NCI-H748 (cell line): ENCODE results near the gene KCTD4.
"Not testable (repeated sequence)": the region's sequence is repeated elsewhere in the genome, so short reads cannot be mapped to it uniquely, and the experiment has no call there.

Experiments used
- DNase-seq: peaks from one replicate; lab custom pipeline; 2025; ENCODE audit not compliant: unreplicated experiment; lab: John Stamatoyannopoulos, UW

Gene KCTD4

DNA sequence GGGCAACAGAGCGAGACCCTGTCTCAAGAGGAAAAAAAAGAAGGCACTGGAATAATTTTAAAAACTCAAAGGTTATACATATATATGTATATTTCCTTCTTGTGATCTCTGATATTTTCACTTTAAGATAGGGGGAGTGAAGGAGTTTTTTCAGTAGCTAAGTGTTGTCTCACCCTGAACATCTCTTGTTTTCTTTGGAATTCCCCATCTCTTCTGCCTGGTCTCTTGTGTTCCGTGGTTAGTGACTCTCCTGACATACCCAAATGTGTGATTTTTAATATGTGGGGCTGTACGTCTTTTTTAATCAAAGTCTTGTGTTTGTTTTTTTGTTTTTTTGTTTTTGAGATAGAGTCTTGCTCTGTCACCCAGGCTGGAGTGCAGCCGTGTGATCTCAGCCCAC lies 15.3 kb upstream of the KCTD4 start:
- DNase-seq = no peak

DNA sequence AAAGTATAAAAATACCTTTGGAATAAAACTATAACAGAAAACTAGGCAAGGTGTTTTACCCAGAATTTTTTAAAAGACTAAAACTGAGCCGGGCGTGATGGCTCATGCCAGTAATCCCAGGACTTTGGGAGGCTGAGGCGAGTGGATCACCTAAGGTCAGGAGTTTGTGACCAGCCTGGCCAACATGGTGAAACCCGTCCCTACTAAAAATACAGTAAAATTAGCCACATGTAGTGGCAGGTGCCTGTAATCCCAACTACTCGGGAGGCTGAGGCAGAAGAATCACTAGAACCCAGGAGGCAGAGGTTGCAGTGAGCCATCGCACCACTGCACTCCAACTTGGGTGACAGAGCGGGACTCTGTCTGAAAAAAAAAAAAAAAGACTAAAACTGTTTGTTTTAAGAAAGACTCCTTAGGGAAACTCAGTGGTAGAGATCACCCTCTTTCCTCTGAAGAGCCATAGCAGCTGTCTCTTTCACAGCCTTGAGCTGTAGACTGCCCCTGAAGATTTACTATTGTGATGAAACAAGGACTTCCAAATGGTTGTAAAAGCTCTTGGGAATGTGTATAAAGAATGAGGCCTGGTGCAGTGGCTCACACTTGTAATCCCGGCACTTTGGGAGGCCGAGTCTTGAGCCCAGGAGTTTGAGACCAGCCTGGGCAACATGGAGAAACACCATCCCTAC lies 14.7 kb upstream of the KCTD4 start:
- DNase-seq = no peak

DNA sequence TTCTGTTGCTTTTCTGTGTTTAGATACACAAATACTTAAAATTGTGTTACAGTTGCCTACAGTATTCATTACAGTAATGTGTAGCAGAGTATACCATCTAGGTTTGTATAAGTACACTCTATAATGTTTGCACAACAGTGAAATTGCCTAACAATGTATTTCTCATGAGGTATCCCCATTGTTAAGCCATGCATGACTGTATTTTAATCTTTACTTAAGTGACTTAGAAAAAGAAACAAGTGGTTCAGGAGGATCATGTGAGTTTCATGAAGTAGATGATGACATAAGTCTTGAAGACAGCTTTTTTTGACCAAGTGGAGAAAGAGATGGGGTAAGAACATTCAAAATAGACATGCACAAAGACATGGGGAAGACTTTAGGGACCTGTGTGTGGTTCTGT lies 8.4 kb upstream of the KCTD4 start:
- DNase-seq = no peak

DNA sequence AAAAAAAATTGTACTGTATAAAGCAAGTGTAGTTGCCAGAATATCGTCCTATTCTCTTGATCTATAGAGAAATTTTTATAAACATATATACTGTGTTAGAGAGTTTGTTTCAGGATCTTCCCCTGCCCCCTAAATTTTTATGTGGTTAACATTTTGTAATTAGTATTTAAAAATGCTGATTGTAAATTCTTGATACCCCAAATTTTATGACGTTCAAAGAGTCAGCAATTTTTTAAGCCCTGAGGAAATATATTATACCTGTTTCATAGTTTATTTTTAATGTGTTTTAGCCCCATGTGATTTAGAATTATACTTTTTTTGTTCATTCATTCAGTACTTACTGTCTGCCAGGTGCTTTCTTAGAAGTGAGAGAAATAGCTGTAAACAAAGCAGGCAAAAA lies 7.3 kb upstream of the KCTD4 start:
- no peak for DNase-seq

DNA sequence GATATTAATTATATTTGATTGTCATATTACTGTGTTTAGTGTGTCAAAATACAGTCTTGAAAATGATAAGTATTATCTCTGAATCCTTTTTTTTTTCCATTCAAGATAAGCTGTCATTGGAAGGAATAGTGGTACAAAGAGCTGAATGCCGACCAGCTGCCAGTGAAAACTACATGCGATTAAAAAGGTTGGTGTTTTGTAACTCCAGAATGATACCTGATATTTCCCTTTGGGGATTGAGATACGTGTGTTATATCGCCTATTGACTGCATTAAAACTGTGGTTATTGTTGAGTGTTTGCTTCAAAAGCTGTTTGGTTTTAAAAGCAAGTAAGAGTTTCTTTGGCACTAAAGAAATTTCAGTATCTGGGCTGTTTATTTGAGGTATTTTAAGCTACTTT lies 6.5 kb upstream of the KCTD4 start:
- DNase-seq = no peak

DNA sequence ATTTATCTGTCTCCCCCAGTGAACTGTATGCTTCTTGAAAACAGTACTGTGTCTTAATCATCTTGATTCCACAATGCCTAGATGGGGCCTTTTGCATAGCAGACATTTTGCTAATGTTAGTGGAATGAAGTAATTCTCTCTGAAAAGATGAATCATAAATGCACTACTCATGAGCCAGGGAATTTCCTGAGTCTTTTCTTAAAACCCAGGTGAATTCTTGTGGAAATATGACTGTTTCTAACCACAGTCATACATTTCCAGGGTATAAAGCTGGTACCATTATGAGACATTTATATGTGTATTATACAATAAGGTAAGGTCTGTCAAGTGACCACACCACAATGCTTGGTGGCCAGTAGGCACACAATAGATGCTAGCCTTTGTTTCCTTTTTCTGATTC lies 5.5 kb upstream of the KCTD4 start:
- DNase-seq = no peak

DNA sequence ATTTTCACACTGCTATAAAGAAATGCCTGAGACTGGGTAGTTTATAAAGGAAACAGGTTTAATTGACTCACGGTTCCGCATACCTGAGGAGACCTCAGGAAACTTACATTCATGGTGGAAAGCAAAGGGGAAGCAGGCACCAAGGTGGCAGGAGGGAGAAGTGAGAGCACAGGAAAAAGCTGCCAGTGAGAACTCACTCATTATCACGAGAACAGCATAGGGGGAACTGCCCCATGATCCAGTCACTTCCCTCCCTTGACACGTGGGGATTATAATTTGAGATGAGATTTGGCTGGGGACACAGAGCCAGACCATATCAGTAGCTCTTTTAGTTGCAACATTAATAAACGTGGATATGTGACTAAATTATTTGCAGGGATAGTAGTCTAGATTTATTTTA lies 4.3 kb upstream of the KCTD4 start:
- no peak for DNase-seq

DNA sequence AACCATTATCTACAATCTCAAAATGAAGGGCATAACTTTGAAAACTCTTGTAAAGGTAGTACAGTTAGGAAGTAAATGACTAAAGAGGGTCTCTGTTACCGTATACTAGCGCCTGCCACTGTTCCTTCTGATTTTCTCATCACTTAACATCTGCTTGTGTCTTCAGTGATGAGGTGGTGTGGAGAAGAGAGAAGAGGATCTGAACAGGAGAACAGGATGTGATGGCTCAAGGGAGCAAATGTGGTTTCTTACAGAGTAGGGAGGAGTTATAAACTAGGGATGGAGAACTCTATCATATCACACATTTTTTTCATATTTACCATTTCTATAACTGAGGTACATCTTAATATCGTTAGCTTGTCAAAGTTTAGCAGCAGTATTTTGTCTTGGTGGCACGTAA lies 1.1 kb downstream of the KCTD4 start:
- no peak for DNase-seq

DNA sequence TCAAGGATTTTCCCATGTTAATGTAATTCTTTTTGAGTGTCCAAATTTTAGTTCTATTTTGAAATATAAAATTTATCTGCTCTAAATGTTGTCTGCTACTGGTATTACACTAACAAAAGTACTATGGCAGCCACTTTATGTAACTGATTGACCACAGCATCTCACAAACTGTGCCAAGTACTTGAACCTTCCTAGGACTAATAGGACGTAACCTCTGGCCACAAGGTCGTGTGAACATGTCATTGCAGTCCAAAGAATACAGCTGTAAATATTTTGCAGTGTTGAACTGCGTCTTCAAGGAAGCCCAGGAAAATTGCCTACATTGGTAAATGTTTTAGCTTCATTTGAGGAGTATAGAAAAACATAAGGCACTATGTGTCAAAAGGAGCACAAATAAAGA lies 1.9 kb downstream of the KCTD4 start:
- no peak for DNase-seq

DNA sequence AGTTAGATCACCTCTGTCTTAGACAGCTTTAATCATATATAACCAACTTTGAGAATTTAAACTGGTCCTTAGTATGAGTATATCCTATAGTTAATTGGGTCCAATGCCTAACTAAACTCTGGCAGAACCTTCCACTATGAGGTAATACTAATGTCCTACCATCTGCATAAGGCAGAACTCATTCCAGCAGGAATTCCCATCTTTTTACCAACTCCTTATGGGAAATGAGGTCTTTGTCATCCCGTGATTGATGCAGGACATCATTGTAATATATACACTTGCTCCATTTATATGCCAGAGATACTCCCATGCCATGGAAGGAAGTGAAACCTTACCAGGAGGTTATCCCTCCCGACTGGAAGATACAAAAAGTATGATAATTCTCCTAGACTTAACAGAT lies 2.8 kb downstream of the KCTD4 start:
- no peak for DNase-seq

DNA sequence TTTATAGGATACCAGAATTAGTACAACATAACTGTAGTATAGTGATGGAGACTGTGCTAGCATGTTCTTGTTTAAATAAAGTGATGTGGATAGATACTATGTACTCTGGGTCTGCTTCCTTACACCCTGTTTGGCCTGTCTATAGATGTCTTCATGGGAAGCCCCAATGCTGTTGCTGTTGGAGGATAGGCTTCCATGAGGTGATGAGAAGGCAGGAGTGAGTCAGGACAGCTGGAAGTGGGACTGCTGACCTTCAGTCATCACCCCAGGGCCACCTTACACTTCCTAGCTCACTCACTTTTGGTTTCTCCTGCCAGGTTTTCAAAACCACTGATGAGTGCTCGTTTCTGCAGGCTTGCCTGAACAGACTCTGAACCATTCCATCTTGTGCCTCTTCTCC lies 4.2 kb downstream of the KCTD4 start:
- no peak for DNase-seq

DNA sequence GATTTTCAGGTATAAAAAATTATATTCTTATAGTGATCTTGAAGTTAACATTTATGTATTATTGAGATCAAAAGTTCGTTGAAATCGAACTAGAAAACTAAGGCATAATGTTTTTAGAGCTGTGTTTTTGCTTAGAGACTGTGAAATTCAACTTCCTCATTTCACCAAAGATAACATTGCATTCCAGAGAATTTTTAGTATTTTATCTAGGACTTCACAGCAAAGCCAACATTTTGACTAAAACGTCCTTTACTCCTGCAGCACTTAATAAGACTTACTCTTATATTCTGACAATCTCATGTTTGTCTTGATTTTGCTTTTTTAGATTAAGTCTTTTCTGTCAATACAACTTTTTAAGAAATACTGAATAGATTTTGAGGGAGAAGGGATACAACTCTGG lies 4.7 kb downstream of the KCTD4 start:
- DNase-seq = no peak

DNA sequence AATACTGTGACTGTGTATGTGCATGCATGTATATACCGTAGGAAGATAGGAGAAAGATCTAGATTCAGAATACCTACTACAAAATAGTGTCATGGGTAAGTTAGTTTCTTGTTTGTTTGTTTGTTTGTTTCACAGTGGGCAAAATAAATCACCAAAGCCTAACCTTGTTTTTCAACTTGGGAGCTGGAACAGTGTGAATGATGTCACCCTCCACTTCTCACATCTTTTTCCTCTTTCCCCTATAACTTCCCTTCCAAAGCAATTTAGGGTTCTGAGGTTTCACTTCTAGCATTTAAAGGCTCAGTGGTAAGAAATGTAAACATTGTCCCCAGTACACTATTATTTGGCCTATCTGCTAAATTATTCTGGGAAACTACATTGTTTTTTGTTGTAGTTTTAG lies 5.4 kb downstream of the KCTD4 start:
- DNase-seq = no peak

DNA sequence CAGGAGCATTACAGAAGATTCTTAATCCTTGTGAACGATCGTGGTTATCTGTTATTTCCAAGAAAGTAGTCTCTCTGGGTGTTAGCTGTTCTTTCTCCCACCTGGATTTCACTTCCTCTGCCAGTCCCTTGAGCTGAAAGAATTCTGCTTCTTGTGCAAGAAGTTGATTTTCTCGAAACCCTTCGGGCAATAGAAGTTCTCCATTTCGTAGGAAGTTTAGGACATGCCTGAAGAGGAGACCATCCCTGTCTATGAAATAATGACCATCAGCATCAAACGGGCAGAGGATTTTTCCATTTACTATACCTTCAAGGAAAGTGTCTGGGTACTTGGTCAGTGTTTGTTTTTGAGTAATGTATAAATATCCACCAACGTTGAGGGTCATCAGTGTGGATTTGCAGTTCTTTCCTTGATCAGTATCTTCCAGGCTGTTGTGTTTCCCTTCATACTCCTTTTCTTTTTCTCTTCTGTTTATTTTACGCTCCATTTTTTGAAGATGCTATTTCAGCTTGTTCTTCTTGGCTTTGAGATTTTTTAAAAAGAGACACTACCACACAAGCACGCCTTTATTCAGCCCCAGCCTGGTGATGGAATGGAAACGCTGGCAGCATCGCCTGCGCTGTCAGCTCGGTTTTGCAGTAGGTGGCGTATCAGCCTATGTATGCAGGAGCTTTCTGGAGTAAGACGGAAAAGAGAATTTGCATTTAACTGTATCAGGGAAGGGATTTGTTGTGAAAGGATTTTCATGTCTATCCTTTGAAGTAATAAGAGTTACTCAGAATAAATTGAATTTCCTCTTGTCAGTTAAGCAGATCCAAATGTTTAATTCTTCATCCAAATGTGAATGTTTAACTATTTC lies 6.5 kb downstream of the KCTD4 start:
- DNase-seq = no peak

DNA sequence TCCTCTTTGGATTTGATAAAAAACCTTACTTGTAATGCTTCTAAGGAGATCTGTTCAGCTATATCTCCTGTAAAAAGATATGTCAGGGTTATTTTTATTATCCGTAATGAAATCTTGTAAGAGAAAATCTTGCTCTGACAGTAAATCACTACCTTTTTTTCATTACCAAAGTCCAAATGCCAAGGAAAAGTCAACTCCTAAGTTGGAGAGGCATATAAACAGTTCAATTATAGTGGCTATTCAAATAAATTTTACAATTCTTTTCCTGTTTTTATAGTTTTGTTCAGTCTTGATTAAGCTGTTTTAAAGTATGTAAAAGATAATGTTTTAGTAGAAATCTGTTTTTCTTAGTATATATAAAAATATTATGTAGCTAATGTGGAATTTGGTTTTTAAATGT lies 9.0 kb downstream of the KCTD4 start:
- no peak for DNase-seq

DNA sequence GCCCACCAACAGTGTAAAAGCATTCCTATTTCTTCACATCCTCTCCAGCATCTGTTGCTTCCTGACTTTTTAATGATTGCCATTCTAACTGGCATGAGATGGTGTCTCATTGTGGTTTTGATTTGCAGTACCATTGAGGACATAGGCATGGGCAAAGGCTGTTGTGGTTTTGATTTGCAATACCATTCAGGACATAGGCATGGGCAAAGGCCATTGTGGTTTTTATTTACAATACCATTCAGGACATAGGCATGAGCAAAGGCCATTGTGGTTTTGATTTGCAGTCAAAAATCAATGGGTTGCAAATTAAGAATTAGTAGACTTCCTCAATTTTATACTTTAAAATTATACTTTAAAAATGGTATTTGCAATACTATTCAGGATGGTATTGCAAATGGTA lies 11.3 kb downstream of the KCTD4 start:
- not testable (repeated sequence) for DNase-seq

DNA sequence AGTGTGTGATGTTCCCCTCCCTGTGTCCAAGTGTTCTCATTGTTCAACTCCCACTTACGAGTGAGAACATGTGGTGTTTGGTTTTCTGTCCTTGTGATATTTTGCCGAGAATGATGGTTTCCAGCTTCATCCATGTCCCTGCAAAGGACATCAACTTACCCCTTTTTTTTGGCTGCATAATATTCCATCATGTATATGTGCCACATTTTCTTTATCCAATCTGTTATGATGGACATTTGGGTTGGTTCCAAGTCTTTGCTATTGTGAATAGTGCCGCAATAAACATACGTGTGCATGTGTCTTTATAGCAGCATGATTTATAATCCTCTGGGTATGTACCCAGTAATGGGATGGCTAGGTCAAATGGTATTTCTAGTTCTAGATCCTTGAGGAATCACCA lies 11.8 kb downstream of the KCTD4 start:
- DNase-seq = not testable (repeated sequence)

DNA sequence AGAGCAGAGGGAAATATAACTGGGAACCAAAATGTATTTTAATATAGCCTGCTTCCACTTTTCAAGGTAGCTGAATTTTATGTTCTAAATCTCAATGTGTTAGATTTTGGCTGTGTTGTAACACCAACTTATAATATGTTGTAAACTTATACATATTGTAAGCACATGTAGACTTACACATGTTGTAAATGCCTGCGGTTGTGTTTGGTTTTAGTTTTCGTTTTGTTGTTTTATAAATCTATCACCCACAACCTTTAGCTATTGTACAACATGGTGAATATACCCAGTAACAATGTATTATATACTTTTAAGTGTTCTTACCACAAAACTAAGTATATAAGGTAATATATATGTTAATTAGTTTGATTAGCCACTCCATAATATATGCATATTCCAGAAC lies 15.6 kb downstream of the KCTD4 start:
- no peak for DNase-seq

DNA sequence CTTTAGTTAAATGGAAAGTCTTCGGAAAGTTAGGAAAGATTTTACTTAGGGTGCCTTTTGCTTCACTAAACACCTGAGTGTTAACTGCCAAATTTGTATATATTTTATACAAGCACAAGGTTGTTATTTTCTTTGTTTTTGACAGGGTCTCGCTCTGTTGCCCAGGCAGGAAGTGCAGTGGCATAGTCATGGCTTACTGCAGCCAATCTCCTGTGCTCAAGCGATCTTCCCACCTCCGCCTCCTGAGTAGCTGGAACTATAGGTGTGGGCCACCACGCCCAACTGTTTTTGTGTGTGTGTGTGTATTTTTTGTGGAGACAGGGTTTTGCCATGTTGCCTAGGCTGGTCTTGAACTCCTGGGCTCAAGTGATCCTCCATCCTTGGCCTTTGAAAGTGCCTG lies 16.2 kb downstream of the KCTD4 start:
- no peak for DNase-seq

DNA sequence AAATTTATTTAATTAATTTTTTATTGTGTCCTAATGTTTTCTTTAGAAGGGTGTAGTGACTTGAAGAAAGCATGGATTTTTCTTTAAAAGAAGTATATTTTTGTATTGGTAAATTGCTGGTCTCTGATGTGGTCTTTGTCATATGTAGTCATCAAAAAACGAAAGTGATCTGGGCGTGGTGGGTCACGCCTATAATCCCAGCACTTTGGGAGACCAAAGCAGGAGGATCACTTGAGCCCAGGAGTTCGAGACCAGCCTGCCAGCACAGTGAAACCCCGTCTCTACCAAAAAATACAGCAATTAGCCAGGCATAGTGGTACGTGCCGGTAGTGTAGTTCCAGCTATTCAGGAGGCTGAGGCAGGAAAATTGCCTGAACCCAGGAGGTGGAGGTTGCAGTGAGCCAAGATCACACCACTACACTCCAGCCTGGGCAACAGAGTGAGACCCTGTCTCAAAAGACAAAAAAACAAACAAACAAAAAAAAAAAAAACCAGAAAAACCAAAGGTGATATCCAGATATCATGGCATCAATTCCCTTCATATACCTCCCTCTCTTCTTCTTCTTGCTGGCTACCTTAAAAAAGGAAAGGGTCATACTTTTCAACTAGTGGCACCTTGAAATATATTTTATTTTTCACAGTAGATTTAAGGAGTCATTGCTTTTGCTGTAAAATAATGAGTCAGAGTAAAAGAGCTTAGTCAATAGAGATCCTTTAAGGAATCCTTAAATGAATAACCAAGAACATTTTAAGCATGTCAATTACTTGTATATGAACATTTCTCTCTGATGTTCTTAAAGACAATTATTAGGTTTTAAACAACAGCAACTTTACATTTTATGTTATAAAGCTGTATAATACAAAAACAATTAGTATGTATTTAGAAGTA lies 19.9 kb downstream of the KCTD4 start:
- no peak for DNase-seq

DNA sequence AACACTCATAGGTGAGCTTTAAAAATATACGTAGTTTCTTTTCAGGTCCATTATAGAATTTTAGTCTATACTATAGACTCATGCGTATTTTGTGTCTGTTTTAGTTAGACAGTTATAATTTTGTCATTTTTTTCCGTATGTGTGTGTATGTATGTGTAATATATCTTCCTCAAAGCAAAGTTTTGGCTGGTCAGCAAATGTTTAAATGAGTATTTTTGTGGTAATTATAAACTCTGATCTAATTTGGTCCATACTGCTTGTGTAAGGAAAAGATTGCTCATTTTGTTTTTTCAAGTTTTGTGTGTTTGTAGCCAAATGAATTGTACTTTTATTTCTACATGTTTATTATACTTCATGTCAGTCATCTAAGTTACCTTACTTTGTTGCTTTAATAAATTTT lies 20.5 kb downstream of the KCTD4 start:
- no peak for DNase-seq

DNA sequence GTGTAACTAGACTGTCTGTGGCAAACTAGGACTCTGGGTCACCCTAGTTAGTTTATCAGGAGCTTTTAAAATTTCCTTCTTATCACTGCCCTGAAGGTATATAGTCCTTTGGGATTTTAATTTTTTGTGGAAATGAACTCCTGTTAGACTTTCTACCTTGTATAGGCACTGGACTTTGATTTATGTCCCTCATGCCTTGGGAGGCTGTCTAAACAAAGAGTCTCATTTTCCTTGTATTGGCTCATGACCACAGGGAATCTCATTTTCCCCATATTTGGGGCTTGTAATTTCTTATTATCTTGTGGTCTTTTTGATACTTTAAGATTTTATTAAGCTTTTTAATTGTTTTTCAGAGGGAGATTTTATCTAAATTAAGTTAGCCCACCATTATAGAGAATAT lies 21.4 kb downstream of the KCTD4 start:
- DNase-seq = no peak
